Measurements from ENCODE around the gene SND1. TPM values are rescaled to one million over a fixed set of nuclear protein-coding genes. Genes with fewer than 3 reads are reported as not detected.

The SND1 gene
- total RNA-seq, 1 experiment from 2014 or later, result 218 TPM

DNA sequence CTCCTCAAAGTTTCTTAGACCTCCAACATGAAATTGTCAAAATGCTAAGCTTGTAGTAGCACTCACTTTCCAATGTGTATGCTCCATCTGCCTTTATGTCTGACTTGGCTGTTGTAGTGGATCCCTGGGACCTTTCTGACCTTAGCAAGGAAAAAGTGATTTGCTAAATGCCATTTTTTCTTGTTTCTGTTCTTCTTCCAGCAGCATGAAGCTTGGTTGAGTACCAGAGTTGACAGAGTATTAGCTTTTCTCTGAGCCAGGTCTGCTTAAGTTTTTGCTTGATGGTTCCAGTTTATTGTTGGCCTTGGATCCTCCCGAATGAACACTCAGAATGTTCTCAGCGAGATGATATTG, 168.7 kb downstream of the SND1 start:
- H3K79me1 ChIP-seq (ENCODE audit: insufficient read depth, low read depth, low read length, poor library complexity, severe bottlenecking), result peaks cover 2% of the 10 kb centered on the region
- H3K4ac ChIP-seq (ENCODE audit: low read depth, low read length), result no peak overlapping the region
- no peak overlapping the region for H3K23ac ChIP-seq (ENCODE audit: insufficient read length, low read depth, low read length)
- no peaks in the 10 kb centered on the region; the same call in 1 of the 2 replicates for H3K79me2 ChIP-seq (ENCODE audit: insufficient read depth, low read length)
- DNase-seq, result no peak
- H3K27ac ChIP-seq (ENCODE audit: insufficient read length, low read depth, low read length), result no peak overlapping the region
- H2BK120ac ChIP-seq (ENCODE audit: low read depth, low read length, poor library complexity, severe bottlenecking), result no peak overlapping the region
- no peak for TF ChIP-seq CTCF (conservative IDR thresholded peaks at IDR 0.05)
- H3K36me3 Mint-ChIP-seq (ENCODE audit: insufficient read depth in 1 of 3, low read depth in 3 of 3), result peaks cover 0 to 2% (median 0%) of the 10 kb centered on the region in 3 experiments; a peak in 1 of 7 replicates
- H4K91ac ChIP-seq (ENCODE audit: insufficient read length, low read depth, low read length), result no peak overlapping the region
- H3K4me1 Mint-ChIP-seq, result peaks cover 31 to 40% of the 10 kb centered on the region in 2 experiments
- no peaks in the 10 kb centered on the region for H3K9me3 ChIP-seq (ENCODE audit: control insufficient read depth, low read depth, low read length)
- peaks cover 12% of the 10 kb centered on the region for H3K4me1 ChIP-seq (ENCODE audit: insufficient read depth, low read length)
- H3K18ac ChIP-seq (ENCODE audit: insufficient read length, low read depth, low read length), result no peak overlapping the region
- no peaks in the 10 kb centered on the region for H3K9me3 Mint-ChIP-seq
- H3K9ac ChIP-seq (ENCODE audit: extremely low read depth, insufficient read length, low read length), result no peak overlapping the region
- H4K20me1 ChIP-seq (ENCODE audit: control insufficient read depth, insufficient read depth, insufficient read length), result no peaks in the 10 kb centered on the region
- H3K4me3 Mint-ChIP-seq, result no peak overlapping the region
- no peaks in the 10 kb centered on the region for H3K27me3 ChIP-seq (ENCODE audit: insufficient read depth, low read length)
- no peak overlapping the region for H4K5ac ChIP-seq (ENCODE audit: insufficient read length, low read depth, low read length)
- no peak overlapping the region for H2BK12ac ChIP-seq (ENCODE audit: insufficient read length, low read depth, low read length)
- no CpG with 5 or more reads among the region's 2 CpGs for WGBS (ENCODE audit: extremely low coverage, insufficient read length, low lambda C conversion rate)
- H2AK5ac ChIP-seq (ENCODE audit: insufficient read length, low read length), result no peak overlapping the region
- no peaks in the 10 kb centered on the region for H3K23me2 ChIP-seq (ENCODE audit: insufficient read length, low read depth, low read length, poor library complexity, severe bottlenecking)
- H2BK20ac ChIP-seq (ENCODE audit: low read depth, low read length, poor library complexity, severe bottlenecking), result no peak overlapping the region
- H3K14ac ChIP-seq (ENCODE audit: insufficient read depth, low read length), result no peak overlapping the region
- no peak overlapping the region for H2BK15ac ChIP-seq (ENCODE audit: low read depth, low read length)
- H3T11ph ChIP-seq (ENCODE audit: low read length), result no peak overlapping the region
- H3K27ac Mint-ChIP-seq, result peak overlapping the region in 2 of 3 experiments; percentile 14 to 21; a peak in 1 of 7 replicates
- no peak overlapping the region for H3K4me2 ChIP-seq (ENCODE audit: insufficient read depth, insufficient read length, low read length)
- no peak overlapping the region for H2AFZ ChIP-seq (ENCODE audit: low read length)
- no peaks in the 10 kb centered on the region for H3K27me3 Mint-ChIP-seq (ENCODE audit: low read depth)
- no peak overlapping the region for H4K8ac ChIP-seq (replicated peaks; ENCODE audit: insufficient read length, low read depth, low read length)
- no peak overlapping the region for H2BK5ac ChIP-seq (ENCODE audit: insufficient read length, low read length)
- no peak overlapping the region for H3K56ac ChIP-seq (ENCODE audit: insufficient read length, low read depth, low read length)

Measured in H9 (cell line).